BLaER1 (cell line): ENCODE measurements around the gene PARD6G.

Source experiments
- H3K27ac ChIP-seq: shearing (Covaris generic); formaldehyde crosslinking; 2 replicates; pipeline ENCODE4 v1.8.1; 2022
- H3K27me3 ChIP-seq: shearing (Covaris generic); formaldehyde crosslinking; 2 replicates; pipeline ENCODE4 v1.8.1; 2022
- H3K36me3 ChIP-seq: shearing (Covaris generic); formaldehyde crosslinking; 2 replicates; pipeline ENCODE4 v1.8.1; 2022
- H3K4me1 ChIP-seq: shearing (Covaris generic); formaldehyde crosslinking; 2 replicates; pipeline ENCODE4 v1.8.1; 2022
- H3K4me2 ChIP-seq: shearing (Covaris generic); formaldehyde crosslinking; 2 replicates; pipeline ENCODE4 v1.8.1; 2022
- H3K4me3 ChIP-seq: shearing (Covaris generic); formaldehyde crosslinking; 2 replicates; pipeline ENCODE4 v1.8.1; 2022
- H3K9ac ChIP-seq: shearing (Covaris generic); formaldehyde crosslinking; 2 replicates; pipeline ENCODE4 v1.8.1; 2022
- H3K9me3 ChIP-seq: shearing (Covaris generic); formaldehyde crosslinking; 2 replicates; pipeline ENCODE4 v1.8.1; 2022
- H4K20me1 ChIP-seq: shearing (Covaris generic); formaldehyde crosslinking; 2 replicates; pipeline ENCODE4 v1.8.1; 2022
- Cebpa-rat ChIP-seq: shearing (Covaris generic); IDR thresholded peaks from 2 replicates; pipeline ENCODE4 v1.8.1; 2022

The PARD6G gene

DNA sequence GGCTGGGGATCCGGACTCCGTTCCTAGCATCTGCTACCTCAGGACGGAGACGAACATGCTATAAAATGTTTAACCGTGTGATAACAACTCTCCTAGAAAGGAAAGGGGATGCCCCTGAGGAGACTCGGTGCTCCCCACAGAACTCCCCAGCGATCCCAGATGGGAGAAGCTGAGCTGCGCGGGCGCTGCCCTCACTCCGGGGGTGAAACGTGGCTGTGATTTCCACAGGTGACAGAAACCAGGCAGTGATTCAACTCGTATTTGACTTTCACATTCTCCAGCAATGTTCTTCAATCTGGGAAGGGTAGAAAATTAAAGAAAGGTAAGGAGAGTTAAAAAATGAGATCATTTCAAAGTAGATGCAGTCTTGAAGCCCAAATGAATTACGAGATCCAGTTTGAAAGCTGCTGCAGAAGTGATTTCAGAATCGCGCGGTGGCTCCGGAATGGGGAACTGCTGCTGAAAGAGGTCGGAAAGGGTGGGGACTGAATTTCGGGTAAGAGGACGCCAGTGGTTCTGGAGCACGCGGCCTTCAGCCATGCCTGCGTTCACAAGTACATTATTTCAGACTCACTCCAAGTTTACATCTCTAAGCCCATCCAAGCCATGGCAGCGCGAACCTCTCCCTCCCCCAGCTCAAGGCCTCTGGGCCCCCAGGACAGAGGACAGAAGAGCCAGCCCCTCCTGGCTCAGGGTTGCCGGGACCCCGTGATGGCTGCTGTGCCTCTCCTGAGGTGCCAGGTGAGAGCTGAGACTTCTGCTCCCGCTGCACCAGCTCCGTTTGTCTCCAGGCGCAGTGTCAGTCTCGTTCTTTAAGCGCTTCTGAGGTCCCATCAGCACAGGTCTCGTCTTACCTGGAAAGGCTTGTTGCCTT, 98.8 kb downstream of the PARD6G start:
- H3K36me3 ChIP-seq = no peaks in the 10 kb centered on the region
- H3K4me3 ChIP-seq = peak overlapping the region; percentile 66
- no peak overlapping the region for H3K27ac ChIP-seq
- H4K20me1 ChIP-seq = peaks cover 25% of the 10 kb centered on the region; the same call in 1 of the 2 replicates
- TF ChIP-seq Cebpa-rat = no peak
- H3K4me1 ChIP-seq = peaks cover 24% of the 10 kb centered on the region
- no peaks in the 10 kb centered on the region for H3K9me3 ChIP-seq
- peaks cover 45% of the 10 kb centered on the region for H3K27me3 ChIP-seq
- H3K9ac ChIP-seq = no peak overlapping the region
- peak overlapping the region; percentile 91 for H3K4me2 ChIP-seq

GRCh38 chr18:80147418-80148325, 99.6 kb downstream of the PARD6G start:
- no peak for TF ChIP-seq Cebpa-rat
- no peaks in the 10 kb centered on the region for H3K36me3 ChIP-seq
- H3K4me3 ChIP-seq = peak overlapping the region; percentile 66
- peaks cover 27% of the 10 kb centered on the region; the same call in 1 of the 2 replicates for H4K20me1 ChIP-seq
- H3K9me3 ChIP-seq = no peaks in the 10 kb centered on the region
- peaks cover 45% of the 10 kb centered on the region for H3K27me3 ChIP-seq
- H3K4me1 ChIP-seq = peaks cover 24% of the 10 kb centered on the region
- peak overlapping the region; percentile 91 for H3K4me2 ChIP-seq
- H3K27ac ChIP-seq = no peak overlapping the region
- no peak overlapping the region; the same call in 1 of the 2 replicates for H3K9ac ChIP-seq

DNA sequence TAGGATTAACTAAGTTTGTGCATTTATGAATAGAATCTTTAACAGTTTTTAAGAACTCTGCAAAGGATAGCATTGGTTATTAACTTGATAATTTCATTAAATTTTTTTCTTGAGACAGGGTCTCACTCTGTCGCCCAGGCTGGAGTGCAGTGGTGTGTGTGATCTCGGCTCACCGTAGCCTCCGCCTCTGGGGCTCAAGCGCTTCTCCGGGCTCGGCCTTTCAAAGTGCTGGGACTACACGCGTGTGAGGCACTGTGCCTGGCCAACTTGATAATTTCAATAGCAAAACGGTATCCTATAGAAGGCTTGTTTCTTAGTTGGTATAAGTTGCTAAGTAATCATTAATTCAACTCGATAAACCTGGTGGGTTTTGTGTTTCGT, 100.3 kb downstream of the PARD6G start:
- Histone ChIP-seq H3K9ac (no peak overlapping the region; the same call in 1 of the 2 replicates), H3K27ac (no peak overlapping the region), H3K9me3 (no peaks in the 10 kb centered on the region), H3K36me3 (no peaks in the 10 kb centered on the region), H3K27me3 (peaks cover 45% of the 10 kb centered on the region), H4K20me1 (peaks cover 33% of the 10 kb centered on the region; the same call in 1 of the 2 replicates), H3K4me1 (peaks cover 24% of the 10 kb centered on the region), H3K4me3 (peak overlapping the region; percentile 66), H3K4me2 (peak overlapping the region; percentile 91)
- no peak for TF ChIP-seq Cebpa-rat

DNA sequence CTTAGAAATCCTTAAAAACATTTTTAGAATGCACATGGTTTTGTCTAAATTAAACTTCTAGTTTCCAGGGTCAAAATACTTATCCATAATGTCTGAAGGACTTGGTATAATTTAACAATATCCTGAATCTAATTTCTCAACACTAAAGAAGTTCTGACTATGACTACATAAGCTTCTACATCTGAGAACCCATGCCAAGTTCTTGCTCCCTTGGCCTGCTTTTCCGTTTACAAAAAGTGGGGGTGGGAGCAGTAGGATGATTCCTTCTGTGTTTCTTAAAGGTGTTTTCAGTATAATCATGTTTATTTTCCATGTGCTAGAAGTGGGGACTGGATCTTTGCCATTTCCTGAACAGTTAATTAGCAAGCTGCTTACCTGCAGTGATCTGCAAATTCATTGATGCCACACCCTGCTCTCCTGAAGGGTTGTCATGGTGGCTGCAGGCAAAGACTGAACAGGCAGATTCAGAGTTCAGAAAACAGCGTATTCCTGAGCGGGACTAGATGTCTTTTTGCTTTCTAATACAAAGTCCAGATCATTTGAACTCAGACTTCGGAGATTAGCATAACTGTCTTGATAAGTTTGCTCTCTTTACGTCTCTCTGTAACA, 102.0 kb downstream of the PARD6G start:
- Histone ChIP-seq H3K9me3 (no peaks in the 10 kb centered on the region), H4K20me1 (peaks cover 38% of the 10 kb centered on the region; the same call in 1 of the 2 replicates), H3K27me3 (peaks cover 45% of the 10 kb centered on the region), H3K27ac (no peak overlapping the region), H3K4me1 (peaks cover 24% of the 10 kb centered on the region), H3K4me3 (no peak overlapping the region), H3K9ac (no peak overlapping the region), H3K36me3 (no peaks in the 10 kb centered on the region), H3K4me2 (no peak overlapping the region)
- TF ChIP-seq Cebpa-rat = no peak

GRCh38 chr18:80143881-80144280, 103.4 kb downstream of the PARD6G start:
- no peak overlapping the region for H3K9ac ChIP-seq
- H3K27ac ChIP-seq = no peak overlapping the region
- no peak for TF ChIP-seq Cebpa-rat
- H3K9me3 ChIP-seq = no peaks in the 10 kb centered on the region
- H3K36me3 ChIP-seq = no peaks in the 10 kb centered on the region
- H3K27me3 ChIP-seq = peaks cover 42% of the 10 kb centered on the region
- no peak overlapping the region for H3K4me3 ChIP-seq
- no peak overlapping the region for H3K4me2 ChIP-seq
- peaks cover 27% of the 10 kb centered on the region for H3K4me1 ChIP-seq
- peaks cover 38% of the 10 kb centered on the region; the same call in 1 of the 2 replicates for H4K20me1 ChIP-seq

GRCh38 chr18:80140455-80140985, 106.8 kb downstream of the PARD6G start:
- H4K20me1 ChIP-seq = peaks cover 25% of the 10 kb centered on the region; the same call in 1 of the 2 replicates
- no peak overlapping the region for H3K27ac ChIP-seq
- no peaks in the 10 kb centered on the region for H3K9me3 ChIP-seq
- TF ChIP-seq Cebpa-rat = no peak
- peaks cover 9% of the 10 kb centered on the region for H3K27me3 ChIP-seq
- no peak overlapping the region for H3K4me2 ChIP-seq
- H3K9ac ChIP-seq = no peak overlapping the region
- no peak overlapping the region for H3K4me3 ChIP-seq
- peaks cover 19% of the 10 kb centered on the region; the same call in 1 of the 2 replicates for H3K4me1 ChIP-seq
- H3K36me3 ChIP-seq = peaks cover 29% of the 10 kb centered on the region

GRCh38 chr18:80137976-80138375, 109.3 kb downstream of the PARD6G start:
- Histone ChIP-seq H3K27ac (no peak overlapping the region), H3K9me3 (no peaks in the 10 kb centered on the region), H3K9ac (no peak overlapping the region), H4K20me1 (peaks cover 21% of the 10 kb centered on the region; the same call in 1 of the 2 replicates), H3K27me3 (no peaks in the 10 kb centered on the region), H3K4me3 (no peak overlapping the region), H3K4me2 (no peak overlapping the region), H3K4me1 (0 out of 2 replicates have a peak, but pooled peaks cover 12% of the 10 kb centered on the region), H3K36me3 (peaks cover 54% of the 10 kb centered on the region)
- TF ChIP-seq Cebpa-rat = no peak

DNA sequence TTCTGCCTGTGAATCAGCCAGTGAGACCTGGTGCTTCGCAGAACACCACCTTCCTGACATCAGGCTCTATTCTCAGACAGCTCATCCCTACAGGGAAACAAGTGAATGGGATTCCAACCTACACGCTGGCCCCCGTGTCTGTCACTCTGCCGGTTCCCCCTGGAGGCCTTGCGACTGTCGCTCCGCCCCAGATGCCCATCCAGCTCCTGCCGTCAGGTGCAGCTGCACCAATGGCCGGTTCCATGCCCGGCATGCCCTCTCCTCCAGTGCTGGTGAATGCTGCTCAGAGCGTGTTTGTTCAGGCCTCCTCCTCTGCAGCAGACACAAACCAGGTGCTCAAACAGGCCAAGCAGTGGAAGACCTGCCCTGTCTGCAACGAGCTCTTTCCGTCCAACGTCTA, 110.2 kb downstream of the PARD6G start:
- no peak overlapping the region for H3K4me3 ChIP-seq
- H3K27me3 ChIP-seq = no peaks in the 10 kb centered on the region
- no peaks in the 10 kb centered on the region for H3K9me3 ChIP-seq
- no peak overlapping the region for H3K27ac ChIP-seq
- no peak overlapping the region for H3K9ac ChIP-seq
- peaks cover 58% of the 10 kb centered on the region for H3K36me3 ChIP-seq
- TF ChIP-seq Cebpa-rat = no peak
- peaks cover 14% of the 10 kb centered on the region; the same call in 1 of the 2 replicates for H3K4me1 ChIP-seq
- H3K4me2 ChIP-seq = no peak overlapping the region
- H4K20me1 ChIP-seq = peaks cover 14% of the 10 kb centered on the region; the same call in 1 of the 2 replicates

DNA sequence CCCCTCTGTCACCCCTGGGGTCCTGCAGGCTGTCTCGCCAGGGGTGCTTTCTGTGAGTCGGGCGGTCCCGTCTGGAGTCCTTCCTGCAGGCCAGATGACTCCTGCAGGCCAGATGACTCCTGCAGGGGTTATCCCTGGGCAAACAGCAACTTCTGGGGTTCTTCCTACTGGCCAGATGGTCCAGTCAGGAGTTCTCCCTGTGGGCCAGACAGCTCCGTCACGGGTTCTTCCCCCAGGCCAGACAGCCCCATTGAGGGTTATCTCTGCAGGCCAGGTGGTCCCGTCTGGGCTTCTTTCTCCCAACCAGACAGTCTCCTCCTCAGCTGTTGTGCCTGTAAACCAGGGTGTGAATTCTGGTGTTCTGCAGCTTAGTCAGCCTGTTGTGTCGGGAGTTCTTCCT, 110.6 kb downstream of the PARD6G start:
- H3K9ac ChIP-seq = no peak overlapping the region
- no peak overlapping the region for H3K4me2 ChIP-seq
- H4K20me1 ChIP-seq = peaks cover 9% of the 10 kb centered on the region; the same call in 1 of the 2 replicates
- peaks cover 17% of the 10 kb centered on the region; the same call in 1 of the 2 replicates for H3K4me1 ChIP-seq
- H3K27me3 ChIP-seq = no peaks in the 10 kb centered on the region
- no peaks in the 10 kb centered on the region for H3K9me3 ChIP-seq
- no peak for TF ChIP-seq Cebpa-rat
- H3K36me3 ChIP-seq = peaks cover 58% of the 10 kb centered on the region
- H3K27ac ChIP-seq = no peak overlapping the region
- H3K4me3 ChIP-seq = no peak overlapping the region
